Liver (tissue), 3 donors: ENCODE measurements around the gene GAS2.

Experiments
- ATF3 ChIP-seq: IDR thresholded peaks from 2 replicates; pipeline ENCODE4 v1.6.1; 2016; ENCODE audit warnings: antibody characterized with exemption
- CTCF ChIP-seq: fragments of 150-350 bp; IDR thresholded peaks from 2 replicates; pipeline ENCODE4 v1.5.1; 2017; ENCODE audit warnings: improper control_type of control experiment, low read depth, low read length; ENCODE audit not compliant: missing input control
- GABPA ChIP-seq, 2 donors: IDR thresholded peaks in 1 of 2; conservative IDR thresholded peaks in 1 of 2; 2 replicates each; pipeline ENCODE4 v1.6.1; 2016; ENCODE audit warnings: antibody characterized with exemption in 2 of 2, mild to moderate bottlenecking in 1 of 2, moderate library complexity in 1 of 2
- HNF4G ChIP-seq: IDR thresholded peaks from 2 replicates; pipeline ENCODE4 v1.6.1; 2016; ENCODE audit warnings: antibody characterized with exemption
- MAX ChIP-seq: IDR thresholded peaks from 2 replicates; pipeline ENCODE4 v1.6.1; 2016; ENCODE audit warnings: antibody characterized with exemption
- RAD21 ChIP-seq, 2 donors: IDR thresholded peaks; 2 replicates each; pipeline ENCODE4 v1.6.1; 2016; ENCODE audit warnings: antibody characterized with exemption in 2 of 2, mild to moderate bottlenecking in 2 of 2
- REST ChIP-seq: IDR thresholded peaks from 2 replicates; pipeline ENCODE4 v1.6.1; 2016; ENCODE audit warnings: antibody characterized with exemption, mild to moderate bottlenecking
- RXRA ChIP-seq, 2 donors: IDR thresholded peaks; 2 replicates each; pipeline ENCODE4 v1.6.1; 2017 to 2018; ENCODE audit warnings: antibody characterized with exemption in 2 of 2, mild to moderate bottlenecking in 1 of 2
- SP1 ChIP-seq: IDR thresholded peaks from 2 replicates; pipeline ENCODE4 v1.6.1; 2018; ENCODE audit warnings: antibody characterized with exemption, mild to moderate bottlenecking
- TAF1 ChIP-seq: conservative IDR thresholded peaks from 2 replicates; pipeline ENCODE4 v1.6.1; 2016; ENCODE audit warnings: antibody characterized with exemption, mild to moderate bottlenecking
- YY1 ChIP-seq: IDR thresholded peaks from 2 replicates; pipeline ENCODE4 v1.6.1; 2016; ENCODE audit warnings: antibody characterized with exemption, mild to moderate bottlenecking
- donor health status: healthy.
- donor health status: healthy.

GRCh38 chr11:22625448-22626287 lies 40.7 kb upstream of the GAS2 start, which contains the start of gene FANCF:
- no peak for TF ChIP-seq CTCF
- peak; percentile 98 for TF ChIP-seq SP1
- no peak for TF ChIP-seq REST
- no peak for TF ChIP-seq HNF4G
- peak; percentile 69 to 90 for TF ChIP-seq GABPA (IDR thresholded peaks at IDR 0.05 in 1 of 2, conservative IDR thresholded peaks at IDR 0.05 in 1 of 2)
- TF ChIP-seq RAD21 (IDR thresholded peaks at IDR 0.05), result no peak
- TF ChIP-seq TAF1, result peak; percentile 93
- peak; percentile 45 for TF ChIP-seq MAX
- TF ChIP-seq ATF3, result peak; percentile 38
- peak in 1 of 2 donors; percentile 14 for TF ChIP-seq RXRA (IDR thresholded peaks at IDR 0.05)
- peak; percentile 88 for TF ChIP-seq YY1
